NCI-H774 (cell line): Measurements from ENCODE around the gene P2RY1.
"Not testable (repeated sequence)": the region's sequence is repeated elsewhere in the genome, so short reads cannot be mapped to it uniquely, and the experiment has no call there.

Experiments used
- DNase-seq: peaks from one replicate; lab custom pipeline; 2025; lab: John Stamatoyannopoulos, UW

P2RY1 gene

DNA sequence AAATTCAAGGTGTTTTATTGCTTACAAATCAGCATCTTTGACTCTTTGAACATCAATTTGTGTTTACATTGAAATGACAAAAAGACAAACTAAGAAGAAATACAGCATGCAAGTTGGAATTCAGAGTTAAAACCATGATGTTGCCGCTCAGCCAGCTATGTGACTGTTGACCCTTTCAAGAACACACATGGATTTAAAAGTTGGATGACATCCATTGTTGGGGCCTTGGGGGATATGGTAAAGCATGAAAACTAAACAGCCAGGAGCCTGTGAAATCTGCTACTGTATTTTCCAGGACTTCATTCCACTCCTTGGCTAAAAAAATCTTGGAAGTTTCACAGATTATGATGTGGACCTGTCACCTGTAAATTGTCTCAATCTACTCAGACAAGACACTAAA is 4.6 kb downstream of the P2RY1 start:
- no peak for DNase-seq

DNA sequence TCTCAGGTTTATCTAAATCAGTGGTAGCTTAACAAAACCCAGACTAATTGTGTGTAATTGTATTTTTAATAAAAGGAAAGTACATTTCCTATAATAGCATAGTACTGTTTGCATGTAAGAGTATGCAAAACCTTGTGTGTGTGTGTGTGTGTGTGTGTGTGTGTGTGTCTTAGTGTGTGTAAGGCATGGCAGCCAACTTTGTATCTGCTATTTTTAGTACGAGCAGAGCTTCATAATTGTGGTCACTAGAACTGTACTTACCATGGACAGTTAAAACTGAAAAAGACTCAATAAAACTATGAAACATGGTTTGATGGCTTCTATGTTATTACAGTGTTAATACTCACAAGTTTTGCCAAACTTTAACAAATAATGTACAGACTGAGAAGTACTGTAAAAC is 6.2 kb downstream of the P2RY1 start:
- no peak for DNase-seq

DNA sequence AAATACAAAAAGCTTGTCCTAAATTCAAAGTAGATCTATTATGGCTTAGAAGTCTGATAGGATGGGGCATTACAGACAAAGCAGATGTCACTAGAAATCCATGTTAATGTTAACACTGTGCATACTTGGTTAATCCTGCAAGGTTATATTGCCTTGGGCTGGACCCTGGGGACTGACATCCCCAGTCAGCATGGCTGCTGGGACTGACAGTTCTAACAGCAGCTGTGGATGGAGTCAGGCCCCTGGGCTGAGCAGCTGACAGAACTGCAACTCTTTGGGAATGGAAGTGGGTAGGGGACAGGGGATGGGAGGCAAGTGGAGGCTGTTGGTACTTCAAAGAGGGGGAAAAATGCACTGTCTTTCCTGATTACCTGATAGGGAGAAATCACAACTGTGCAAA is 7.5 kb downstream of the P2RY1 start:
- no peak for DNase-seq

DNA sequence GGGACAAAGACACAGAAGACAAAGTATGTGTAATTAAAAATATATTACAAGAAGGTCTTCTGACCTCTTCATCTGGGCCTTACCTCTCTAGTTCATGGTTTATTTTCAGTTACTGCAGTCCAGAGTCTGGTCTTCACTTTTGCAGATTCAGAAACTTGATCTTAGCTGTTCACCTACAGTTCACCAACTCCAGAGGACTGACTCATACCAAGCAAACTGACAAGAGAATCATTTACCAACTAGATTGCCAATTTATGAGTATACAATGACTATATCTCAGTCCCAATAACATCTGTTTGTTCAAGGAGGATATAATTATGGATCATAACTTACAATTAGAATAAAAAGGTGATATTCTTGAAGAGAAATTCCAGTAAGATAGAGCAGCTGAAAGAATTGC is 9.0 kb downstream of the P2RY1 start:
- DNase-seq = no peak

DNA sequence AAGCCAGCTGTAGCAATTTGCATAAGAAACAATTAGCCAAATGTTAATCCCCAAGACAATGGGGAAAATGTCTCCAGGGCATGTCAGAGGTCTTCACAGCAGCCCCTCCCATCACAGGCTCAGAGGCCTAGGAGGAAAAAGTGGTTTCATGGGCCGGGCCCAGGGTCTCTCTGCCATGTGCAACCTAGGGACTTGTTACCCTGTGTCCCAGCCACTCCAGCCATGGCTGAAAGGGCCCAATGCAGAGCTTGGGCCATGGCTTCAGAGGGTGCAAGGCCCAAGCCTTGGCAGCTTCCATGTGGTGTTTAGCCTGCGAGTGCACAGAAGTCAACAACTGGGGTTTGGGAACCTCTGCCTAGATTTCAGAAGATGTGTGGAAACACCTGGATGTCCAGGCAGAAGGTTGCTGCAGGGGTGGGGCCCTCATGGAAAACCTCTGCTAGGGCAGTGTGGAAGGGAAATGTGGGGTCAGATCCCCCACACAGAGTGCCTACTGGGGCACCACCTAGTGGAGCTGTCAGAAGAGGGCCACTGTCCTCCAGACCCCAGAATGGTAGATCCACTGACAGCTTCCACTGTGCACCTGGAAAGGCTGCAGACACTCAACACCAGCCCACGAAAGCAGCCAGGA is 11.8 kb downstream of the P2RY1 start:
- DNase-seq = not testable (repeated sequence)

DNA sequence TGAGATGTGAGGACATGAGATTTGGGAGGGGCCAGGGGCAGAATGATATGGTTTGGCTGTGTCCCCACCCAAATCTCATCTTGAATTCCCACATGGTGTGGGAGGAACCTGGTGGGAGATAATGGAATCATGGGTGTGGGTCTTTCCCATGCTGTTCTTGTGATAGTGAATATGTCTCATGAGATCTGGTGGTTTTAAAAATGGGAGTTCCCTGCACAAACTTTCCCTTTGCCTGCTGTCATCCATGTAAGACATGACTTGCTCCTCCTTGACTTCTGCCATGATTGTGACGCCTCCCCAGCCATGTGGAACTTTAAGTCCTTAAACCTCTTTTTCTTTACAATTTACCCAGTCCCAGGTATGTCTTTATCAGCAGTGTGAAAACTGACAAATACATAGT is 12.7 kb downstream of the P2RY1 start:
- not testable (repeated sequence) for DNase-seq

DNA sequence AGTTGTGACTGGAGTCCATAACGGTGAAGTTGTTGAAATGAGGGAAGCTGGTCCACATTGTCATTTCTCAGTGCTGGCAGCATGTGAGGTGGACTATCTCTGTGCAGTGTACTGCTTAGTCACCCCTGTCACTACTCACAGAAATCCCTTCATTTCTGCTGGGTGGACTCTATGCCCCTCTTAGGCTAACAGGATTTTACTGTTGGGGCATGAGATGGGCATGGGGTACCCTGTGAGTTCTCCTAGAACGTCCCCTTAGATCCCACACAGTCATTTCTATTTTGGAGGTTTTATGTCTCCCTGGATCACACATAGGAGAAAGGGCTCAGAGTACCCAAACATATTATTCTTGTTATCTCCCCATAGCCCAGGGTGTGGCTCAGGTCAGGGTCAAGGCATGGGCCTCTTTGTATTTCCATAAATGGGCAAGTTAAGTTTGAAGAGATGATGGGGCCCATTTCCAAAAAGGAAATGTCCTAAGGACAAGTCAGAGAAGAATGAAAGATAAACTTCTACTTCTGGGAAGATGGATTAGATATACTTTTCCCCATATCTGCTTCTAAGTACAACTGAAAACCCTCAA is 15.2 kb downstream of the P2RY1 start:
- no peak for DNase-seq

DNA sequence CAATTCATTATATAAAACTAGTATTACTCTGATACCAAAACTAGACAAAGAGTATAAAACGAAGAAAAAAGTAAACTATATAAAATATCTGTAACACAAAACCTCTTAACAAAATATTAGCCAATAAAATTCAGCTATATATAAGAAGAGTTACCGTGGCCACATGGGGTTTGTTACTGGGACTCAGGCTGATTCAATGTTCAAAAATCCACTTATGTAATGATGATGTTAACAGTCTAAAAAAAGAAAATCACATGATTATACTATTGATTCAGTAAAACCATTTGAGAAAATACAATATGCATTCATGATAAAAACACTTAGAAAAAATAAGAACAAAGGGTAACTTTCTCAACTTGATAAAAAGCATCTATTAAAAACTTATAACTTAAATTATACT is 18.3 kb downstream of the P2RY1 start:
- no peak for DNase-seq

DNA sequence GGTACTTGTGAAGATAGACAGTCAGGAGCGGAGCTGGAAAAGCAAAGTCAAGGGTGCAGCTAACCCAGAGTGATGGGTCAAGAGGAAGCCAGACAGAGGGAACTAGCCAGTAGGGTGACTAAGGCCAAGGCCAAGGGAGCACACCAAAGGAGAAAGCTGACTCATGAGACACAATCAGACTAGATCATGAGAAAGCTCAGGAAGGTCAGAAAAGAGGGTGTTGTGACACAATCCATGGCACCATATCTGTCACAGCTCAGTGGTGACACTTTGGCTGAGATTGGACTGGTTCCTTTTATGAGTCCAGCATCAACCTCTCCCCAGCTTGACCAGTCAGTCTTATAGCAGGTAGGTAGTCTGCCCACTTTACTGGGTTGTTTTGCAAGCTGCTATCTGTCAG is 22.2 kb downstream of the P2RY1 start:
- DNase-seq = no peak

DNA sequence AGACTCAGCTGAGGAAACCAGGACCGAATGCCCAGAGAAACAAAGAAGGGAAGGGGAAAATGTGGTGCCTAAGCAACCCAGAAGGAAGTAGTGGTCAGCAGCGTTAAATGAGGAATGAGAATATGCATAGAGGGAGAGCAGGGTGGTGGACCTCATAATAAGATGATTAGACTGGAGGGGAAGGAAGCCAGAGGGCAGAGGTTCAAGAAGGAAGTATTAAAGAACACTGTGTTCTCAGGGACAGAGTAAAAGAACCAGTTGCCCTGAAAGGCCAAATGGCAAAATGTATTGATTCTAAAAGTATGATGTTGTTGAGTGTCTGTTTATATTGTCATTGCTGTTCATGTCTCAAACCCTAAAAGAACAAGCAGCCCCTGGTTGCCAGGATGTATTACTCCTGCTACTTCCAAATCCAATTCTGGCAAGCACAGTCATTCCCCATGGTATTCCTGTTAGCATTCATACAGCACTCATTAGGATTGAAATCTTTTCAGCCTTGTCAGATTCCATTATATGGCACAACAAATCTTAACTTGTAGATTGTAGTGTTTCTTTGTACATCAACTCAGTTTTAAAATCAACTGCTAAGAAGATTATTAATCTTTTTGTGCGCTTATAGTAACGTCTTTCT is 23.4 kb downstream of the P2RY1 start:
- no peak for DNase-seq

DNA sequence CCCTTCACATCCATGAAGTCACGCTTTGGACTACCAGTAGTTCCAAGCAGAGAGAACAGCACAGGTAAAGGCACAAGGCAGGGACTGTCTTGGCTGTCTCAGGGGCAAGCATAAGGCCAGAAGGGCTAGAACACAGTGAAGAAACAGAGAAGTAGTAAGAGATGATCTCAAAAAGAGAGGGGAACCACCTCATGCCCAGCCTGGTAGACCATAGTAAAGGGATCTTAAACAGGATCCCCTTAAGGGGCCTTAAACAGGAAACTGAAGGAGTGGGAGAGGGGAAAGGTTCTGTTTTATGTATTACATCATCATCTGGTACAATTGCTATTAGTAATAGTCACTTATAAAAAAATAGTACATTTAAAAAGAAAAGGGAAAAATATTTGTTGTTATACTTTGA is 25.8 kb downstream of the P2RY1 start:
- DNase-seq = no peak

DNA sequence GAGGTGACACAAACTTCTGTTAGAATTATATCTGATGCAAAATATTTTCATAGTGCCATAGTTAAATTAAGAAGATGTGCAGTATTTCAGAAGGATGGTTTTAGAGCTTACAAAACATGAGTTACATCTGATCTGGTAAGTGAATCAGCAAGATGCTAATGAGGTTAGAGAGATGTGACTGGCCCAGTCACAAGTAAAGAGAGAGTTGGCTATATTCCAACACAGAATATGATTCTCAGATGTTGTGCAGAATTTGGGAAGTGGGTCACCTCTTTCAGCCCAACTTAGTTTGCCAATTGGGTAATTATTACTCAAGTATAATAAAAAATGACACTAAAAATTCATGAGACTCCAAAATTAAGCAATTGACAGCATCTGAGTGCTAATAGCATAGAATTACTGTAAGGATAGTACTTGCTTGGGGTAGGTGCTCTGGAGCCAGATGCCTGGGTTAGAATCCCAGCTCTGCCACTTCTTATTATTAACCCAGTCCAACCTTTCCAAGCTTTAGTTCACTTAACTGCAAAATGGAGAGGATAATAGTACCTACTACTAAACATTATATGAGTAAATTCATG is 30.8 kb downstream of the P2RY1 start:
- DNase-seq = no peak

DNA sequence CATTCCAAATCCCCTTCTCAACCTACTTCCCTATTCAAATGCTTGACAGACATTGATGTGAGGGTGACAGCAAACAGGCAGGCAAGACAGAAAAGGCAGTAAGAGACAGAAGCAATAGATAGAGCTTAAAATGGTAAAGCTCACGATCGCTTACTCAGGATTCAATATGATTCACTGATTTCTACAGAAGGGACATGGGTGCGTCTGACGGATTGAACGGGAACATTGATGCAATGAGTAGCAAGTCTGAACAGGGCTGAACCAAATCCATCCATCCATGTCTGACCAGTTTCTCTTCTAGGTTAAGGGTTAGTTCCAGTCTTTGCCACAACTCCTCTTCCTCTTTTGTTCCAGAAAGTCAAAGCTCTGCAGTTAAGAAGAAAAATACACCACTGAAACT is 35.1 kb downstream of the P2RY1 start:
- DNase-seq = no peak

DNA sequence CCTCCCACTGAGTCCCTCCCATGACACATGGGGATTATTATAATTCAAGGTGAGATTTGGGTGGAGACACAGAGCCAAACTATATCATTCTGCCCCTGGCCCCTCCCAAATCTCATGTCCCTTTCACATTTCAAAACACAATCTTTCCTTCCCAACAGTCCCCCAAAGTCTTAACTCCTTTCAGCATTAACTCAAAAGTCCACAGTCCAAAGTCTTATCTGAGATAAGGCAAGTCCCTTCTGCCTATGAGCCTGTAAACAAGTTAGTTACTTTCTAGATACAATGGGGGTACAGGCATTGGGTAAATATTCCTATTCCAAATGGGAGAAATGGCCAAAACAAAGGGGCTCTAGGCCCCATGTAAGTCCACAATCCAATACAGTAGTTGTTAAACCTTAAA is 38.4 kb downstream of the P2RY1 start:
- not testable (repeated sequence) for DNase-seq

DNA sequence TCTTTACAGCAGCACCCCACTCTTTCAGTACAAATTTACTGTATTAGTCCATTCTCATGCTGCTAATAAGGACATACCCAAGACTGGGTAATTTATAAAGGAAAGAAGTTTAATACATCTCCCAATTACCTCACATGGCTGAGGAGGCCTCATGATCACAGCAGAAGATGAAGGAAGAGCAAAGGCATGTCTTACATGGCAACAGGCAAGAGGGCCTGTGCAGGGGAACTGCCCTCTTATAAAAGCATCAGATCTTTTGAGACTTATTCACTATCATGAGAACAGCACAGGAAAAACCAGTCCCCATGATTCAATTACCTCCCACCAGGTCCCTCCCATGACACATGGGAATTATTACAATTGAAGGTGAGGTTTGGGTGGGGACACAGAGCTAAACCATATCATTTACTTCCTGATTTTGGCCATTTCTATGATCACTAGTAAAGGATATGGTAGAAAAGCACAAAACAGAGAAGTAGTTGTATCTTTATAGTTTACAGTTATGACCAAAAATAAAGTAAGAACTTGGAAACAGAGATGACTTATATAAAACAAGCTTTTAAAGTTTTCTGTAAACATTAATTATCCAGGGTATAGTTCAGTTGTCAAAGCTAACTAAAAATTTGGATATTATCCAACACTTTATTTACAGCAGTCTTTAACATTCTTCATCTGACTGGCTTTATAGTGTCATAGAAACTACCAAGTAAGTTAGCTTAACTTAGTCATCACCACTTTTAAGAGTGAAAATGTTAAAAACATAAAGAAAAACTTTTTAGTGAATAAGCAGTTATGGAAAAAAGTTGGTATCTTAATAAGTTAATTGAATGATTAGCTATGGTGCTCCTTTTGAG is 40.2 kb downstream of the P2RY1 start:
- no peak for DNase-seq

DNA sequence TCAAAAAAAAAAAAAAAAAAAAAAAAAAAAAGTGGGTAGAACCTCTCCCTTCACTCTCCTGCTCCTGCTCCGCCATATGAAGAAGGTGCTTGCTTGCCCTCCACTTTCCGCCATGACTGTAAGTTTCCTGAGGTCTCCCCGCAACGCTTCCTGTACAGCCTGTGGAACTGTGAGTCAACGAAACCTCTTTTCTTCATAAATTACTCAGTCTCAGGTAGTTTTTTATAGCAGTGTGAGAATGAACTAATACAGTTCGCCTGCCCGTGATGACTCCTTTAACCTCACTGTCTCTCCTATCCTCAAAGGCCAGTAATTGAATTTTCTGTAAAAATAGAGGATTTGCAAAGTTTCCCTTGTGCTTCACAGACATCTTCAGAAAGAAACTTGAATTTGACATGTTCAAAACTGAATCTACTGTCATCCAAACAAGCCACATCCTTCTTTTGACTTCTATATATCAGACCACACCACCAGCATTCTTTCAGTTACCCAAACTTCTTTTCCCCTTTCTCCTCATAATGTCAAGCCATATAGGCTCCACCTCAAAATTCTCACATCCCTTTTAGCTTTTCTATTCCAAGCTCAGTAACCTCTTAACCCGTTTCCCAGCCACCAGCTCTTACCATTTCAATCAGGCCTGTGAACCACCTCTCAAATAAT is 44.3 kb downstream of the P2RY1 start:
- DNase-seq = no peak

DNA sequence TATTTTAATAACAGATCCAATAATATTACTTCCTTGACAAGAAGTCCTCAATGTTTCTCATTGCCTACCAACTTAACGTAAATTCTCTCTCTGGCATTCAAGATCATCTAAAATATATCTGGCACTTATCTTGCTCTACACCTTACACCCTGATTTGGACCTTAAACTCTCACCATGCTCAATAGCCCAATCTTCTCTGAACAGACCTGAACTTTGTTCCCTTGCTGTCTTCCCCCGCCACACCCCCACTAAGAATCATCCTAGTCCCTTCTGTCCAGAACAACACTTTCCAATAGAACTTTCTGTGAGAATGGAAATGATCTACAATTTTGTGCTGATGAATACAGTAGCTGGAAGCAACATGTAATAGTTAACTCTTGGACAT is 44.9 kb downstream of the P2RY1 start:
- DNase-seq = no peak

DNA sequence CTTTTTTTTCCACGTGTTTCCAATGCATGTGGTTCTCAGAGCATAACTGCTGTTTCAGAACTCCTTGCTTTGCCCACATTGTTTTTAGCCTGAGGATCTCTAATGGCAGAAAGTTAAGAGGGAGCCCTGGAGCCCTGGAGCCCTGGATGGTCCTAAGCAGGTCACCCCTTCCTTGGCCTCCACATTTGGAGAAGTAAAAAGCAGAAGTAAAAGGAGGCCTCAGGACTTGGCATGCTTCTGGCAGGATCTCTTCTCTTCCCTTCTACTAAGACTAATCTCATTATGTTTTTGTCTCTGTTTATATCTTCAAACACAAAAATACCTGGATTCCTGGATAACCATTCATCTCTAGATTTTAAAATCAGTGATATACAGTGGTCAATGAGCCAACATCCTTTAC is 50.1 kb downstream of the P2RY1 start:
- DNase-seq = no peak
